A549 (cell line): ENCODE measurements around the gene SERHL2. TPM values are rescaled to one million over a fixed set of nuclear protein-coding genes. Genes with fewer than 3 reads are reported as not detected.
"Not testable (repeated sequence)": the region's sequence is repeated elsewhere in the genome, so short reads cannot be mapped to it uniquely, and the experiment has no call there.

Source experiments
- ATAC-seq, 2 experiments: fragments of 200-7000 bp in 1 of 2; fragments of >200 bp in 1 of 2; cut with Nextera tagmentation in 1 of 2; cut with Tn5 transposase in 1 of 2; 3 replicates each; pipeline versions ENCODE4 v1.8.0 to v1.9.1; 2018 to 2020; ENCODE audit warnings: mild to moderate bottlenecking in 1 of 2, moderate library complexity in 1 of 2
- CTCF ChIA-PET: fragments of 300-600 bp; sonication (Branson Sonifier 250); formaldehyde crosslinking; extraction: SDS; loops from one replicate; lab custom pipeline; 2021; ENCODE audit warnings: antibody characterized with exemption, inconsistent platforms; lab: Yijun Ruan, JAX
- POLR2A ChIA-PET: fragments of 350-600 bp; formaldehyde crosslinking; extraction: SDS; loops from one replicate; lab custom pipeline; 2021; ENCODE audit warnings: antibody characterized with exemption, inconsistent platforms; lab: Yijun Ruan, JAX
- DNase-seq, 2 experiments: peaks; one replicate each; pipeline versions ENCODE4 v3.0.0 to v3.0.0-alpha.2; 2011 to 2016; ENCODE audit warnings: low read depth in 1 of 2, low spot score in 1 of 2
- FAIRE-seq: peaks from 2 replicates; lab custom pipeline; 2011; peaks lifted over from hg19 to GRCh38; lab: Jason Lieb, UNC
- H3K27ac ChIP-seq, 2 experiments: fragments of >200 bp; sonication (Bioruptor Twin); formaldehyde crosslinking; 3 replicates each; pipeline ENCODE4 v1.5.1; 2016 to 2017
- H3K4me1 ChIP-seq: fragments of >200 bp; sonication (Bioruptor Twin); formaldehyde crosslinking; 3 replicates; pipeline ENCODE4 v1.6.1; 2016
- H3K4me2 ChIP-seq: fragments of >200 bp; sonication (Bioruptor Twin); formaldehyde crosslinking; 3 replicates; pipeline ENCODE4 v1.6.1; 2016
- H3K4me3 ChIP-seq: fragments of >200 bp; sonication (Bioruptor Twin); formaldehyde crosslinking; 3 replicates; pipeline ENCODE4 v1.5.1; 2016
- H3K9me3 ChIP-seq: fragments of >200 bp; sonication (Bioruptor Twin); formaldehyde crosslinking; 3 replicates; pipeline ENCODE4 v1.6.1; 2016
- CBX8 ChIP-seq: fragments of 200-600 bp; sonication (generic); IDR thresholded peaks from 2 replicates; pipeline ENCODE4 v1.6.1; 2016
- EHMT2 ChIP-seq: fragments of 200-600 bp; sonication (generic); IDR thresholded peaks from 2 replicates; pipeline ENCODE4 v1.6.1; 2016; ENCODE audit warnings: antibody characterized with exemption, low read depth, mild to moderate bottlenecking, moderate library complexity
- HOXA7 ChIP-seq: fragments of 250-450 bp; sonication (Bioruptor Pico); IDR thresholded peaks from 2 replicates; pipeline ENCODE4 v1.5.0; 2020; ENCODE audit warnings: mild to moderate bottlenecking, moderate library complexity
- HOXB5 ChIP-seq: fragments of 250-450 bp; sonication (Bioruptor Pico); IDR thresholded peaks from 2 replicates; pipeline ENCODE4 v1.5.0; 2020; ENCODE audit warnings: mild to moderate bottlenecking, moderate library complexity
- JUNB ChIP-seq: fragments of >200 bp; sonication (Bioruptor Twin); formaldehyde crosslinking; IDR thresholded peaks from 2 replicates; pipeline ENCODE4 v1.6.1; 2016
- KDM5A ChIP-seq: fragments of 200-600 bp; sonication (generic); IDR thresholded peaks from 2 replicates; pipeline ENCODE4 v1.6.1; 2016; ENCODE audit warnings: antibody characterized with exemption, mild to moderate bottlenecking
- NR3C1 ChIP-seq: fragments of >200 bp; sonication (Bioruptor Twin); formaldehyde crosslinking; IDR thresholded peaks from 3 replicates; pipeline ENCODE4 v1.6.1; 2017
- PHF8 ChIP-seq: fragments of 200-600 bp; sonication (generic); IDR thresholded peaks from 2 replicates; pipeline ENCODE4 v1.6.1; 2016; ENCODE audit warnings: low read depth, mild to moderate bottlenecking, antibody characterized with exemption, moderate library complexity, borderline replicate concordance
- POLR2AphosphoS2 ChIP-seq: conservative IDR thresholded peaks from 2 replicates; pipeline ENCODE4 v1.6.1; 2012; ENCODE audit warnings: low read length, improper control_type of control experiment, inconsistent platforms
- RAD21 ChIP-seq, 2 experiments: fragments of >200 bp in 1 of 2; sonication (Bioruptor Twin) in 1 of 2; formaldehyde crosslinking in 1 of 2; IDR thresholded peaks in 1 of 2; conservative IDR thresholded peaks in 1 of 2; 2 replicates in 1 of 2; 3 replicates in 1 of 2; pipeline ENCODE4 v1.6.1; 2012 to 2018; ENCODE audit warnings: inconsistent platforms in 1 of 2
- RCOR1 ChIP-seq: fragments of 150-350 bp; IDR thresholded peaks from 2 replicates; pipeline ENCODE4 v1.6.1; 2014; ENCODE audit warnings: antibody characterized with exemption, low read length, low read depth
- TFCP2L1 ChIP-seq: fragments of 250-450 bp; sonication (Bioruptor Pico); IDR thresholded peaks from 2 replicates; pipeline ENCODE4 v1.5.0; 2021; ENCODE audit warnings: mild to moderate bottlenecking
- ZC3H11A ChIP-seq: fragments of 450-650 bp; IDR thresholded peaks from 2 replicates; pipeline ENCODE4 v1.6.1; 2014; ENCODE audit warnings: antibody characterized with exemption, mild to moderate bottlenecking
- WGBS: methylation state at CpG from one replicate; pipeline ENCODE4 v1.1.6; 2017; ENCODE audit errors: missing lambda C conversion rate; 5-methylcytosine and 5-hydroxymethylcytosine counted together
- polyA plus RNA-seq, 4 experiments: library from polyadenylated mRNA; depleted of rRNA in 3 of 4; stranded (reverse); fragments of >200 nt; fragmentation: RNase III in 1 of 4; extraction: RNeasy Plus Mini Kit Qiagen cat#74134 plus additional on column Dnase treatment in 1 of 4; gene quantifications; 2 replicates in 3 of 4; 3 replicates in 1 of 4; pipeline ENCODE4 v1.2.3, GENCODE V29; 2011 to 2017
- TF ChIP-seq, protein P1 (sequence below): fragments of 150-350 bp; IDR thresholded peaks from 2 replicates; pipeline ENCODE4 v1.6.1; 2014; ENCODE audit warnings: low read depth, mild to moderate bottlenecking, low read length
- TF ChIP-seq, protein P2 (sequence below): fragments of 450-650 bp; IDR thresholded peaks from 2 replicates; pipeline ENCODE4 v1.6.1; 2014; ENCODE audit warnings: antibody characterized with exemption
- TF ChIP-seq, protein P3 (sequence below): fragments of 250-450 bp; sonication (Bioruptor Pico); IDR thresholded peaks from 2 replicates; pipeline ENCODE4 v1.5.0; 2020; ENCODE audit warnings: low read depth, mild to moderate bottlenecking, moderate library complexity
- TF ChIP-seq, protein P4 (sequence below): fragments of >200 bp; sonication (Bioruptor Twin); formaldehyde crosslinking; IDR thresholded peaks from 3 replicates; pipeline ENCODE4 v1.5.1; 2016
- TF ChIP-seq, protein P5 (sequence below): fragments of >200 bp; sonication (Bioruptor Twin); formaldehyde crosslinking; IDR thresholded peaks from 3 replicates; pipeline ENCODE4 v1.6.1; 2016
- TF ChIP-seq, protein P6 (sequence below): IDR thresholded peaks from 2 replicates; pipeline ENCODE4 v1.6.1; 2012

SERHL2 gene
- polyA plus RNA-seq, 2 of the 4 experiments (the other 2 are of a cell fraction): 0.14 to 0.21 TPM

DNA sequence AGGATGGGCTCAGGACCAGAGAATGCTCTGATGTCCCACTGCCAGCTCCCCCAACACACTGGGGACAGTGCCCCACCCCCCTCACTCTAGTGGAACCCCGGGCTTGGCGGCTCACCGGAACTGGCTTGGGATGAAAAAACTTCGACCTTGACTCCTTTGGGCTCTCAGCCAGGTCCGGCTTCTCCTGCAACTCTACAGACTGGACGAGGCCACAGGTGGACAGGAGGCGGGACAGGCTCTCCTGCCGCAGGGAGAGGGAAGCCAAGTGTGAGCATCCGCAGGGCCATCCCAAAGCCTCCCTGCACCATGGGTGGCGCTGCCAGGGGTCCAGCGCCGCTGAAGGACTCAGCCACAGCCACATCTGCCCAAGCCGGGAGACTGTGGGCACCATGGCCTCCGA, 37.9 kb upstream of the SERHL2 start (continued):
- no peak for TF ChIP-seq RCOR1
- TF ChIP-seq, protein P1, sequence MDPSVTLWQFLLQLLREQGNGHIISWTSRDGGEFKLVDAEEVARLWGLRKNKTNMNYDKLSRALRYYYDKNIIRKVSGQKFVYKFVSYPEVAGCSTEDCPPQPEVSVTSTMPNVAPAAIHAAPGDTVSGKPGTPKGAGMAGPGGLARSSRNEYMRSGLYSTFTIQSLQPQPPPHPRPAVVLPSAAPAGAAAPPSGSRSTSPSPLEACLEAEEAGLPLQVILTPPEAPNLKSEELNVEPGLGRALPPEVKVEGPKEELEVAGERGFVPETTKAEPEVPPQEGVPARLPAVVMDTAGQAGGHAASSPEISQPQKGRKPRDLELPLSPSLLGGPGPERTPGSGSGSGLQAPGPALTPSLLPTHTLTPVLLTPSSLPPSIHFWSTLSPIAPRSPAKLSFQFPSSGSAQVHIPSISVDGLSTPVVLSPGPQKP: no peak
- TF ChIP-seq, protein P2, sequence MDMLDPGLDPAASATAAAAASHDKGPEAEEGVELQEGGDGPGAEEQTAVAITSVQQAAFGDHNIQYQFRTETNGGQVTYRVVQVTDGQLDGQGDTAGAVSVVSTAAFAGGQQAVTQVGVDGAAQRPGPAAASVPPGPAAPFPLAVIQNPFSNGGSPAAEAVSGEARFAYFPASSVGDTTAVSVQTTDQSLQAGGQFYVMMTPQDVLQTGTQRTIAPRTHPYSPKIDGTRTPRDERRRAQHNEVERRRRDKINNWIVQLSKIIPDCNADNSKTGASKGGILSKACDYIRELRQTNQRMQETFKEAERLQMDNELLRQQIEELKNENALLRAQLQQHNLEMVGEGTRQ: no peak
- TF ChIP-seq HOXB5: no peak
- TF ChIP-seq, protein P3, sequence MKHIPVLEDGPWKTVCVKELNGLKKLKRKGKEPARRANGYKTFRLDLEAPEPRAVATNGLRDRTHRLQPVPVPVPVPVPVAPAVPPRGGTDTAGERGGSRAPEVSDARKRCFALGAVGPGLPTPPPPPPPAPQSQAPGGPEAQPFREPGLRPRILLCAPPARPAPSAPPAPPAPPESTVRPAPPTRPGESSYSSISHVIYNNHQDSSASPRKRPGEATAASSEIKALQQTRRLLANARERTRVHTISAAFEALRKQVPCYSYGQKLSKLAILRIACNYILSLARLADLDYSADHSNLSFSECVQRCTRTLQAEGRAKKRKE: no peak
- no peak for TF ChIP-seq NR3C1
- no peak for TF ChIP-seq RAD21 (conservative IDR thresholded peaks at IDR 0.05 in 1 of 2, IDR thresholded peaks at IDR 0.05 in 1 of 2)
- TF ChIP-seq, protein P4, sequence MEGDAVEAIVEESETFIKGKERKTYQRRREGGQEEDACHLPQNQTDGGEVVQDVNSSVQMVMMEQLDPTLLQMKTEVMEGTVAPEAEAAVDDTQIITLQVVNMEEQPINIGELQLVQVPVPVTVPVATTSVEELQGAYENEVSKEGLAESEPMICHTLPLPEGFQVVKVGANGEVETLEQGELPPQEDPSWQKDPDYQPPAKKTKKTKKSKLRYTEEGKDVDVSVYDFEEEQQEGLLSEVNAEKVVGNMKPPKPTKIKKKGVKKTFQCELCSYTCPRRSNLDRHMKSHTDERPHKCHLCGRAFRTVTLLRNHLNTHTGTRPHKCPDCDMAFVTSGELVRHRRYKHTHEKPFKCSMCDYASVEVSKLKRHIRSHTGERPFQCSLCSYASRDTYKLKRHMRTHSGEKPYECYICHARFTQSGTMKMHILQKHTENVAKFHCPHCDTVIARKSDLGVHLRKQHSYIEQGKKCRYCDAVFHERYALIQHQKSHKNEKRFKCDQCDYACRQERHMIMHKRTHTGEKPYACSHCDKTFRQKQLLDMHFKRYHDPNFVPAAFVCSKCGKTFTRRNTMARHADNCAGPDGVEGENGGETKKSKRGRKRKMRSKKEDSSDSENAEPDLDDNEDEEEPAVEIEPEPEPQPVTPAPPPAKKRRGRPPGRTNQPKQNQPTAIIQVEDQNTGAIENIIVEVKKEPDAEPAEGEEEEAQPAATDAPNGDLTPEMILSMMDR: no peak

DNA sequence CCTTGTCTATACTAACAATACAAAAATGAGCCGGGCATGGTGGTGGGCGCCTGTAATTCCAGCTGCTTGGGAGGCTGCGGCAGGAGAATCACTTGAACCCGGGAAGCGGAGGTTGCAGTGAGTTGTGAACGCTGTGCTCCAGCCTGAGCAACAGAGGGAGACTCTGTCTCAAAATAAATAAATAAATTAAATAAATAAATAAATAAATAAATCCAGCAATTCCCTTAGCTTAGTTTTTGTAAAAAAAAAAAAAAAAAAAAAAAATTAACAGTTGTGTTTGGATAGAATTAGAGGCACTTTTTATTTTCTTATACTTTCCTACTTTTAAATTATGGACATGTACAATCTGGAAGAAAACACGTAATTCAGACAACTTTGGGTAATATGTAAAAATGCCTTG, 36.7 kb upstream of the SERHL2 start:
- H3K4me1 ChIP-seq, H3K9me3 ChIP-seq, H3K4me3 ChIP-seq, FAIRE-seq, ATAC-seq, H3K27ac ChIP-seq, H3K4me2 ChIP-seq, DNase-seq: not testable (repeated sequence)
- ChIA-PET POLR2A (interaction anchor here (0.6 kb wide), 1 partner anchor 98 kb away, joined by 4 read pairs; no protein-coding TSS in a partner anchor), CTCF (interaction anchor here (0.7 to 1.7 kb wide), 3 partner anchors 9 to 35 kb away, joined by 3 to 4 read pairs (median 3); no protein-coding TSS in a partner anchor)
- 94% methylated on average over 7 of the region's 7 CpGs for WGBS
- TF ChIP-seq ZC3H11A: peak; percentile 74

DNA sequence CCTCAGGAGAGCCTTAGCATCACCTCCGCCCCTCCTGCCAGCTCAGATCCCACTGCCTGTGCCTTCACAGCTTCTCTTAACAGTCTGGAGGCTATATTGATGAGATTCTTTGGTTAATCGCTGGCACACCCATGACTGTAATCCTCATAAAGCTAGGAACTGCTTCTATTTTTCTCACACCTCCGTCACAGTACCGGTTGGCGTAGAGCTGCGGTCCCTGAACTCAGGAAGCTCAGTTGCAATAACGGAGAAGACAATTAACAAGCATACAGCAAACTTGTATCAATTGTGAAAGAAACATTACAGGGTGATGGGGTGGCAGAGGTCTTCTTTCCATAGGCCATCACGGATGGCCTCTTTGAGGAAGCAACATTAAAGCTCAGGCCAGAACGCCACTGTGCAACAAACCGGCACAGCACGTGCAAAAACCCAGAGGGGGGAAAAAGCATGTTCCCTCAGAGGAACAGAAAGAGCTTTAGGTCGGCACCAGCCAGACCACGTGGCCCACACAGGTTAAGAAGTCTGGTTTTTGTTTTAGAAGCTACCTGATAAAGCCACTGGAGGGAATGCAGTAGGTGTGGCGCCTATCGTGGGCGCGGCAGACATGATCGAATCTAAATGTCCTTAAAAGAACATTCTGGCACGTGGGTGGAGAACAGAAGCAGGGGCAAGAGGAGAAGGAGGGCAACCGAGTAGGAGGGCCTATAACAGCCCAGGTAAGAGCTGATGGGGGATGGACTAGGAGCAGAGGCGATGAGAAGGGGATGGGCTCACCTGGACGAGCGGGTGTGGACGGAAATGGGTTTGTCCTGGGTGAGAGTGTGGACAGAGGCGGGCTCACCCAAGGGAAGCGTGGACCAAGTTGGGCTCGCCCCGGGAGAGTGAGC, 34.9 kb upstream of the SERHL2 start:
- Histone ChIP-seq H3K4me2 (peak overlapping the region; percentile 84), H3K4me3 (peak overlapping the region; percentile 83), H3K27ac (peak overlapping the region; percentile 89 to 90)
- DNase-seq, H3K9me3 ChIP-seq, POLR2A ChIA-PET, H3K4me1 ChIP-seq: not testable (repeated sequence)
- ATAC-seq (peak in 1 of 2 experiments; percentile 39; a peak in 4 of 6 replicates), FAIRE-seq (peak; percentile 46)
- CTCF ChIA-PET: interaction anchor here (1.1 to 1.5 kb wide), 2 partner anchors 42 to 75 kb away, joined by 3 read pairs; no protein-coding TSS in a partner anchor
- 19% methylated on average over 18 of the region's 28 CpGs for WGBS

DNA sequence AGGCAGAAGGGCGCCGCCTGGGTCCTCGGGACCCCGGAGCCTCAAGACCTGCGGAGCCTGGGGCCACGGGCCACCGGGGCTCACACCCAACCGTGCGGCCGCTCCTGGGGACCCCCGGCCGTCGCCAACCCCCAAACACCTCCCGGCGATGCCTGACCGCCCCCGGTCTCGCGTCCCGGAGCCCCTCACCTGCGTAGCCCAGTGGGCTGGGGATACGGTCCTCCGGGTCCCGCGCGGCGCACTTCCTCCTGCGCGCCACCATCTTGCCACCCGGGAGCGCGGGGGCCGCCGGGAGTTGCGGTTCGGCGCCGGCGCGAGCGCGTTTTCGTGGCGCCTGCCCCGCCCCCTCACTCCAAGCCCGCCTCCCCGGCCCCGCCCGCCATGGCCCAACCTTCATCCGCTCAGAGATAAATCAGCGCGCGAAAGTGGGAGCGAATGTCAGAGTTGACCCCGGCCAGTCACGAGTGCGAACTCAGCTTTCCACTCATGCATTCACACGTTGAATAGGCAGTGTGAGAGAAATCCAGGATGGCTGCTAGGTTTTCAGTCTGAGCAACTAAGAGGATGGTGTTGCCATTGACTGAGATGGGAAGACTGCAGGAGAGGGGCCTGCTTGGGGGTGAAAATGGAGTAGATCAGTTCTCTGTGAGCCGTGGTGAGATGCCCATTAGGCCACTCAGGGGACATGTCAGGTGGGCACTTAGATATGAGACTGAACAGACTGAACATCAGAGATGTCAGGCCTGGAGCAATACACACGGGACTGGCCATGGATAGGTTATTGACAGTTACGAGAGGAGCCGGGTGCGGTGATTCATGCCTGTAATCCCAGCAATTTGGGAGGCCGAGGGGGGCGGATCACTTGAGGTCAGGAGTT, 34.0 kb upstream of the SERHL2 start, which contains the start of gene RRP7A:
Gene RRP7A, minus strand, starts transcription at position 272 of the 877 bp plus-strand sequence. Its CDS starts 10 bp downstream, at position 262.
- peak within 1 kb of the TSS; percentile 89 to 90 for H3K27ac ChIP-seq
- CTCF ChIA-PET: interaction anchor here (1.0 kb wide), 1 partner anchor 7 kb away, joined by 4 read pairs; no protein-coding TSS in a partner anchor
- H3K4me3 ChIP-seq: peak within 1 kb of the TSS; percentile 83
- peak; percentile 89 to 95 for ATAC-seq
- H3K4me1 ChIP-seq: peaks cover 5% of the 10 kb centered on the region; the same call in 1 of the 3 replicates
- no peak for FAIRE-seq
- 19% methylated on average over 15 of the region's 65 CpGs for WGBS
- H3K9me3 ChIP-seq: no peaks in the 10 kb centered on the region
- peak within 1 kb of the TSS; percentile 84 for H3K4me2 ChIP-seq
- DNase-seq: peak; percentile 67 to 76
- POLR2A ChIA-PET: no interaction called here
- TF ChIP-seq CBX8 (no peak), HOXA7 (CRISPR knock-in tag) (no peak), EHMT2 (no peak), TFCP2L1 (CRISPR knock-in tag) (no peak), JUNB (no peak), PHF8 (peak; percentile 90; the same call in 1 of the 2 replicates), POLR2AphosphoS2 (no peak), KDM5A (peak; percentile 93)
- TF ChIP-seq, protein P5, sequence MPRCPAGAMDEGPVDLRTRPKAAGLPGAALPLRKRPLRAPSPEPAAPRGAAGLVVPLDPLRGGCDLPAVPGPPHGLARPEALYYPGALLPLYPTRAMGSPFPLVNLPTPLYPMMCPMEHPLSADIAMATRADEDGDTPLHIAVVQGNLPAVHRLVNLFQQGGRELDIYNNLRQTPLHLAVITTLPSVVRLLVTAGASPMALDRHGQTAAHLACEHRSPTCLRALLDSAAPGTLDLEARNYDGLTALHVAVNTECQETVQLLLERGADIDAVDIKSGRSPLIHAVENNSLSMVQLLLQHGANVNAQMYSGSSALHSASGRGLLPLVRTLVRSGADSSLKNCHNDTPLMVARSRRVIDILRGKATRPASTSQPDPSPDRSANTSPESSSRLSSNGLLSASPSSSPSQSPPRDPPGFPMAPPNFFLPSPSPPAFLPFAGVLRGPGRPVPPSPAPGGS: peak; percentile 63; the same call in 2 of the 3 replicates
- TF ChIP-seq, protein P6, sequence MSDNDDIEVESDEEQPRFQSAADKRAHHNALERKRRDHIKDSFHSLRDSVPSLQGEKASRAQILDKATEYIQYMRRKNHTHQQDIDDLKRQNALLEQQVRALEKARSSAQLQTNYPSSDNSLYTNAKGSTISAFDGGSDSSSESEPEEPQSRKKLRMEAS: peak; percentile 20; the same call in 1 of the 2 replicates
